Measurements from ENCODE around the gene DSCAML1.

DSCAML1 gene

DNA sequence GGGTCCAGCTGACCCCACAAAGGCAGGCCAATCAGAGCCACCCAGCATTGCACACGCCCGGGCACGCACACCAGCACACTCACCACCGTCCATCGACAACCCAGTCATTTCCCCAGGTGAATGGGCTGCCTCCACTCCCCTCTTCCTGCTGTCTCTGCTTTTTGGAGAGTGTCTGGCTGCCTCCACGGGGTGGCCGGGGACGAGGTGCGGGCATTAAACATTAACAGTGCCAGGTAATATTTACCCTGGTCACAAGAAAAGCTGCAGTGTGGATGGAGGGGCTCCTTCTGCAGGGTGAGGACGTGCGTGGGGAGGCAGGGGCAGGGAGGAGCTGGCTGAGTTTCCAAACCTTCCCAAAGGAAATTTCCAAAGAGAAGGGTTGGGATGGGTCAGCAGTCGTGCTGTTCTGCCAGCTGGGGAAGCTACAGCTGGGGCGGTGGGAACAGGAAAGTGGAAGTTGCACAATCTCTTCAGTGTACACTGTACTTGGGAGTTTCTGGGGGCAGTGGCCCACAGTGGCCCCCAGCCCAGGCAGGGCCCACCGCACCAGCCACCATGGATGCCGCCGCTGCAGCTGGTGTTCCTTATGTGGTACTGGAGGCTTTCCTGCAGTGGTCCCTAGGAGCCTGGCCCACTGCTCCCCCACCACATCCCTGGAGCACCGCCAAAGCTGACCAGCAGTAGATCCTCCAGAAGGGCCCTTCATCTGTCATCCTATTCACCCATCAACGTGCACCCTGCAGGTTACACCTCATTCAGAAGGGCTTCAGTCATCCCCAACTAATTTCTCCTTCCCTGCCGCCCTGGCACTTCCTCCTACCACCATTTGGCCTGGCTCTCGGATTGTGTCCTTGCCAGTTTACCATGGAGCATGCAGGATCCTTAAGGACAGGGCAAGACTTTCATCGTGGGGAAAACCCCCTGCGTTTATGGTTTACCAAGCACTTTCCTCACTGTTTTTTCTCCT, 27.8 kb upstream of the DSCAML1 start, which contains the start of gene FXYD2:
FXYD2 (minus strand) TSS at position 174 of the 967 bp plus-strand sequence; CDS start at position 108, 66 bp downstream.
- no peak for DNase-seq (ENCODE audit: low spot score in 2 of 2)
- H3K9me3 Mint-ChIP-seq = no peaks in the 10 kb centered on the region
- peak within 1 kb of the TSS; percentile 23 for H3K4me3 Mint-ChIP-seq
- ATAC-seq = no peak
- H3K27ac Mint-ChIP-seq = peak within 1 kb of the TSS; percentile 93
- peaks cover 6% of the 10 kb centered on the region for H3K36me3 Mint-ChIP-seq
- peaks cover 76% of the 10 kb centered on the region for H3K4me1 Mint-ChIP-seq

DNA sequence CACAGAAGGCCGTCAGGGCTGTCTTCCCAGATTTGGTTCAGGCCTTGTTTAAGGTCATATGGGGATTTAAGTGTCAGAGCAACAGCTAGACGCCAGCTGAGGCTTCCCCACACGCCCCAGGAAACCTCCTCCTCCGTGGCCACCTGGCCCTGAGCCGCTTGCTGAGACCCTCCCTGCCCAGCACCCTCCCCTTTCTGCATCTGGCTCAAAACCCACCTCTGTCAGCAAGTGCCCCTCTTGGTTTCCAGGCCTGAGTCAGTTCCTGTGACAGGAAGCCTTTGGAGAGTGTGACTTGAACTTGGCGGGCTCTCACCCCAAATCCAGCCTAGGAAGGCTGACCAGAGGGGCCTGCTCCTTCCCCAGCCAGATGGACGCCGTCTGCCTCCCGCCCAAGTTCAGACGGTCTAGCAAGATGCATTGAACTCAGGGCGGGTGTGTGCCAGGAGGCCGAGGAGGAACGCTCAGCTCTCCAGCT, 27.0 kb upstream of the DSCAML1 start:
- ATAC-seq (no peak), DNase-seq (ENCODE audit: low spot score in 2 of 2) (no peak)
- Mint-ChIP-seq H3K36me3 (peaks cover 6% of the 10 kb centered on the region), H3K4me1 (peaks cover 71% of the 10 kb centered on the region), H3K4me3 (peak overlapping the region; percentile 23), H3K9me3 (no peaks in the 10 kb centered on the region), H3K27ac (peak overlapping the region; percentile 93)

DNA sequence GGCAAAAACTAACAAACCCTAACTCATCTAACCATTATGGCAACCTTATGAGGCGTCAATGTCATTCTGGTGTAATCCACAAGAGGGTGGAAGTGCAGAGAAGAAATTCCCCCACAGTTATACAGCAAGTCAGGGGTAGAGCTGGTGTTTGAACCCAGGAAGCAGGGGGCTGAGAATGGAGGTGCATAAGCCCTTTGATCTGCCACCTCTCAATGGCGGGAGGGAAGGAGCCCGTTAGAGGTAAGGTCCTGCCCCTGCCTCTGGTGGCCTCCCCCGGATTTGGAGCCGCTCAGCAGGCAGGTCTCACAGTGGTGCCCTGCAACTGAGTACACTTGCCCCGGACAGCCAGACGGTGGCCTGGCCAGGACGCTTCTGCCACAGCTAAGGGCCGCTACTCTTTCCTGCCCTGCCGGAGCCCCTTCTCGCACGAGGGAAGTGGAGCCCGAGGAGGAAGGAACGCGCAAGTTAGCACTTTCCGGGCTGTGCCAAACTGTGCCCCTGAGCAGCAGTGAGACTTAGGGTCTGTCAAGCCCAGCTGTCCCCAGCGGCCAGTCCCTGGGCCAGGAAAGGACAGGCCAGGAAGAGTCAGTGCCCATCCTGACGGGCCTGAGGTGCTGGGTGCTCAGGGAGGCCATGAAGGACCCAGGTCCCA, 26.4 kb upstream of the DSCAML1 start:
- Mint-ChIP-seq H3K4me1 (peaks cover 71% of the 10 kb centered on the region), H3K27ac (peak overlapping the region; percentile 93), H3K9me3 (no peaks in the 10 kb centered on the region), H3K4me3 (peak overlapping the region; percentile 23), H3K36me3 (peaks cover 10% of the 10 kb centered on the region)
- peak; percentile 14 for ATAC-seq
- DNase-seq (ENCODE audit: low spot score in 2 of 2) = no peak

DNA sequence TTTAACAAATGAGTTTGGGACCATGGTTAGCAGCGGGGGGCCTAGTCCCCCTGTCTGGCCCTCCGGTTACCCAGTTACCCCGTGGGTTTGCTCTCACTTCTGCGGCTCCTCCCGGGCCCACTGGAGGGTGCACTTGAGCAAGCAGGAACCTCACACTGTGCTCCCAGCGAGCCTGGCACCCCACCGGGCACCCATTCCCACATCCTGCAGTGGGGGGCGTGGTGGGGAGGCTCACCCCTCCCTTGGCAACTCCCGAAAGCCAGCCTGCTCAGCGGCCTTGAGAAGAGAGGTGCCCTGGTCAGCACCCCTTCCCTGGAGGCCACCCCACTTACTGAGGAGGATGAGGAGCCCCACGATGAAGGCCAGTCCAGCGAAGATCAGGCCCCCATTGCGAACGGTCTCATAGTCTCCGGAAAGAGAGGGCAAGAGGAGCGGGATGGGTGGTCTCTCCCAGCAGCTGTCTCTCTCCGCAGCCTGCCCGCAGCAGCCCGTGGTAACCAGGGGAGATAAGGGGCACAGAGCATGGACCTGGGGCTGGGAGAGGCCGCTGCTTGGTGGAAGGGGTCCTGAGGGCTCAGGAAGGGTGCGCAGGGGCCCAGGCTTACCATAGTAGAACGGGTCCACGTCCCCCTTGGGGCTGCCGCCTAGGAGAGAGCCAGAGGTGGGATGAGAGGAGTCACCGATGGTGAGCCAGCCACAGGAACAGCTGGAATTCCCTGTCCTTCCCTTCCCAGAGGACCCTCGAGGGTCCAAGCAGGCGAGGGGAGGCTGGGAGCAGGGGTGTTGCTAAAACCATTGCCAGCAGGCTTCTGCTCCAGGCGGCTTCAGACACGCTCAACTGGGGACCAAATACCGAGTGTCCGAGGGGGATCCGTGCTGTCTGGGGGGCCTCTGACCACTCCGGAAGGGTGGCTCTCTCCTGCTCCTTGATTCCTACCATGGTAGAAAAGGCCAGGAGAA, 25.3 kb upstream of the DSCAML1 start:
- Mint-ChIP-seq H3K27ac (peak overlapping the region; percentile 93), H3K9me3 (no peaks in the 10 kb centered on the region), H3K4me3 (no peak overlapping the region), H3K36me3 (peaks cover 14% of the 10 kb centered on the region), H3K4me1 (peaks cover 71% of the 10 kb centered on the region)
- DNase-seq (ENCODE audit: low spot score in 2 of 2) (peak; percentile 53 to 77), ATAC-seq (no peak)

DNA sequence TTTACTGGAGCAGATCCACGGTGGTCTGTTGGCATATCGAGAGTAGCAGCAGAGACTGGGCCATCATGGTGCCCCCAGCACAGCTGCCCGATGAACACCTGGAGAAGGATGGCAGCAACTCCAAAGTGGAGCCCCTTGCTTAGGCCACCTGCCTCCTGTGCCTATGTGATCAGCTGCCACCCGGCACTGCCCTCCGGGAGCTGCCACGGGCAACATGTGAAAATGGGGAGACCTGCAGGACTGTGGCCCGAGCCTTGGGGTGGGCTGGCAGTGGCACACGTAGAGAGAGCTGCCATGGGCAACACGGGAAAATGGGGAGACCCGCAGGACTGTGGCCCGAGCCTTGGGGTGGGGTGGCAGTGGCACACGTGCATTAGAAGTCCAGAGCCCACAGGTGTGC, 24.4 kb upstream of the DSCAML1 start:
- Mint-ChIP-seq H3K36me3 (peaks cover 17% of the 10 kb centered on the region), H3K4me1 (peaks cover 74% of the 10 kb centered on the region), H3K4me3 (no peak overlapping the region), H3K27ac (peak overlapping the region; percentile 45), H3K9me3 (no peaks in the 10 kb centered on the region)
- DNase-seq (ENCODE audit: low spot score in 2 of 2) (no peak), ATAC-seq (no peak)

DNA sequence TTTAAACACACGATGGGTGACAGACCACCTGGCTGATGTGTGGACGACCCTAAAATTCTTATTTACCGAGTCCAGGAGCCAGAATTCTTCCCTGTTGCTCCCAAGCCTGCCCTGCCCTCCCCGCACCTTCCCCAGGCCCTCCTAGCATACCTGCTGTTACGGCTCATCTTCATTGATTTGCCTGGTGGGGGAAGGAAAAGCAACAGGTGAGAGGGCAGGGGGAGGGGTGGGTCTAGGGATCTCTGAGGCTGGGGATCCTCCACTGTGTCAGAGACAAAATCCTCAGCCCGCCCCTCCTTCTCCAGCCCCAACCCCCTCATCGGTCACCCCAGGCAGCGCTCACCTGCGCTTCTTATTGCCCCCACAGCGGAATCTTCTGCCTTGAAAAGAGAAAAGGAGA, 23.5 kb upstream of the DSCAML1 start:
- H3K27ac Mint-ChIP-seq = peak overlapping the region; percentile 99
- H3K4me1 Mint-ChIP-seq = peaks cover 75% of the 10 kb centered on the region
- peaks cover 23% of the 10 kb centered on the region for H3K36me3 Mint-ChIP-seq
- no peak overlapping the region for H3K4me3 Mint-ChIP-seq
- DNase-seq (ENCODE audit: low spot score in 2 of 2) = no peak
- no peaks in the 10 kb centered on the region for H3K9me3 Mint-ChIP-seq
- ATAC-seq = no peak

DNA sequence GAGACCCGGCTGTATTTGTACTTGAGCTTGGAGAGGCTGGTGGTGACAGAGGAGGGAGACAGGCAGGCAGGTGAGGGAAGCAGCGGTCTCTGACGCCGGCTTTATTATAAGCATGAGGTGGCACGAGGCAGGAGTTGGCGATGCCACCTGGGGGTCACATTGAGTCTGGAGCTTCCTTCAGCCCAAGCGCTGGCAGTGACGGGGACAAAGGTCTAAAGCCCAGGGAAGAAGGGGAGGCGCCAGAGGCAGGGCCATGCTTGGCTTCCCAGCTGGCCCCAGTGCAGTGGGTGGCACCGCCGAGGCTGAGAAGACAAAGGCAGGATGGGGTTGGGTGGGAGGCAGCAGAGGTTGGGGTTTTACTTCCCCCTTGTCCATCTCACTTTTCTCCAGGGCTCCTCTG, 23.1 kb upstream of the DSCAML1 start:
- Mint-ChIP-seq H3K9me3 (no peaks in the 10 kb centered on the region), H3K36me3 (peaks cover 27% of the 10 kb centered on the region), H3K4me1 (peaks cover 75% of the 10 kb centered on the region), H3K4me3 (no peak overlapping the region), H3K27ac (peak overlapping the region; percentile 99)
- ATAC-seq = no peak
- no peak for DNase-seq (ENCODE audit: low spot score in 2 of 2)

DNA sequence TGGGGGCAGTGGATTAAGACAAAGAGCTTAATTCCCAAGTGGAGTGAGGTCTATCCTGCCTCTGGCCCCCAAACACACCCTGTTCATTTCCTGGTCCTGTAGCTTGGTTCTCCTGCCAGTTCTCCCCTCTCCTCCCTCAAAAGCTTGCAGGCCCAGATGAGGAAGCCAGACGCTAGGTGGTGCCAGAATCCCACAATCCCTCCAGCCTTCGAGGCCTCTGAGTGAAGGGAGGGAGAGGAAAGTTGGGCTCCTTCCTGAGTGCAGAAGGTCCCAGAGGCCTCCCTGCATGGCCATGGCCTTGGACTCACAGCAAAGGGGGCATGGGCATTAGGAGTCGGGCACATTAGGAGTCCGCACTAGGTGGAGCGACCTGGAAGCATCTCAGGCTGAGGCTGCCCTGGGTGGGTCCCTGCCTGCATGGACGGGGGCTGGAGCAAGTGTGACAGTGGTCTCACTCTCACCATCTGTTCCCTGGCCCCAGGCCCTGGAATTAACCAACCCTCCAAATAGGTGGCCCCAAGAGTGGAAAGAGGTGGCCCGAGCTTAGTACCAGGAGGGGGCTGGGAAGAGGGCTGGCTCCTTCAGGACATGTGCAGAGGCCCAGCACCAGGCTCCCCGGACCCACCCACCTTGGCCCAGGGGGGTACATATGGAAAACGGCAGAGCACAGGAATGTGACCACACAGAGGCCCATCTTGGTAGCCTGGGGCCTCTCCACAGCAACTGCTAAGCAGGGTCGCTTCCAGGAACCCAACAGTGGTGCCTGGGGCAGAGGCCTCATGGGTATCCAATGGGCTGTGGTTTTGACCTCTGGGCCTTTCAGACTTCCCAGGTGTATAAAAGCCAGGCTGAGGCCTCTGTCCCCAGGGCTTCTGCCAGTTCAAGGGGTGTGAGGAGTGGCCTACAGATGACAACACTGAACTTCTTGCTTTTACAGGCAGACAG, 22.4 kb upstream of the DSCAML1 start:
- H3K4me1 Mint-ChIP-seq = peaks cover 75% of the 10 kb centered on the region

DNA sequence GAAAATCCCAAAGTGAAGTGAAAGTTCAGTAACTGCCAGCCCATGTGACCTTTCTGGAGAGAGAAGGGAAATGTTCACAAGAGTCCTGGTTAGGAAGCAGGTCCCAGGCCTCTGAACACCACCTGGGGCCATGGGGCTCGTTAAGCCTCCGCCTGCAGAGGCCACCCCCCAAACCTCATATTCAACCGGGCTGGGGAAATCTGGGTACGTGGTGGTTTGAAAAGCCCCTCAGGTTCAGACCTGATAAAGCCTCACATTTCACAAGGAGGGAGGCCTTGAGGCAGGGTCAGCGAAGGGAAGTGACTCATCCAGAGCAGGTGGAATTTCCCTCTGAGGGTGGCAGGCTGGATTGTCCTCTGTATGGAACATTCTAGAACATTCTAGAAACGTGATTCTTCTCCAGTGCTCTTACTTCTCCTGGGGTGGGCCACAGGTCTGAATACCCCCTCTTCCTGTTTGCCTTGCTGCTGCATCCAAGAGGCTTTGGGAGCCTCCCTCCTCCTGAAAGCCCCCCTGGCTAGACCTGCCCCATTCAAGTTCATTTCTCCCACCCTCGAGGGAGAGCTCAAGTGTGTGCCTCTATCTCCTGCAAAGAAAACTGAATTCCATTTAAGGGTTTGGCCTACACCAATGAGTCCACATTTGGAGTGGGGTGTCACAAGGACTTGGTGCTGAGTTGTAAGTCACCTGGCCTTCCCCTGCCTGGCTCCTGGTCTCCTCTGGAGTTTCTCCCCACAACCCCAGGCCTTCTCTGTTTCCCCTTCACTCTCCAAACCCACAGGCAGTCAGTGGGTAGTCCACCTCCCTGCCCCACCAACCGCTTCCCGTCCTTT, 21.2 kb upstream of the DSCAML1 start:
- Mint-ChIP-seq H3K9me3 (no peaks in the 10 kb centered on the region), H3K36me3 (peaks cover 36% of the 10 kb centered on the region), H3K4me3 (peak overlapping the region; percentile 76), H3K4me1 (peaks cover 75% of the 10 kb centered on the region), H3K27ac (peak overlapping the region; percentile 99)
- DNase-seq (ENCODE audit: low spot score in 2 of 2) = peak; percentile 48 to 85
- peak; percentile 62 for ATAC-seq

More for the DNA sequence above, 22.4 kb upstream of the DSCAML1 start:
- Mint-ChIP-seq H3K36me3 (peaks cover 32% of the 10 kb centered on the region), H3K4me3 (peak overlapping the region; percentile 76), H3K9me3 (no peaks in the 10 kb centered on the region), H3K27ac (peak overlapping the region; percentile 99)
- DNase-seq (ENCODE audit: low spot score in 2 of 2) = no peak
- no peak for ATAC-seq

DNA sequence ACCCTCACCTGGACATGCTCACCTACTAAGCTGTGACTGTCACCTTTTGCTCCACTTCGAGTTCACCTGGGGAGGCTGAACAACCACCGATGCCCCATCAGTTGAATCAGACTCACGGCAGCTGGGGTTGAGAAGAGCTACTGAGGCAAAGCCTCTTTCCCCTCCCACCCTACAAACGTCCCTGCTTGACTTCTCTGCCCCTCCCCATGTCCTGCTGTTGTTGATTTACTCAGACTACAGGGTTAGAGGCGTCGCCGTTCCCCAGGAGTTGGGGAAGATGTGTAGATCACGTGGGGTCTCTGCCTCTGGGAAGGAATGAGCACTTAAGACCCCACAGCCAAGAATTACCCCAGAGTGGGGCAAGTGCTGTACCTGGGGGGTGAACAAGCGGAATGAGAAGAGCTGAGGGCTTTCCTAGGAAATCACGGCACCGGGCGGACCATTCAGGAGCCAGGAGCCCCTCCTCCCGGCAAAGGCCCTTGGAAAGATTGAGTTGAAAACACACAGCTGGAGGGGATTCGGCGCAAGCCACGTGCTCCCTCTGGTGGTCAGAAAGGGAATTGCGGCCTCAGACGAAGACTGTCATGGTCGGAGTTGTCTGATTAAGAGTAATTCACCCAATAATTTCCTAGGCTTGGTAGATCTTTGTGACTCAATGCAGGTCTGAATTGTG, 20.5 kb upstream of the DSCAML1 start:
- peak; percentile 94 to 98 for DNase-seq (ENCODE audit: low spot score in 2 of 2)
- Mint-ChIP-seq H3K36me3 (peaks cover 38% of the 10 kb centered on the region), H3K4me3 (peak overlapping the region; percentile 76), H3K27ac (peak overlapping the region; percentile 99), H3K9me3 (no peaks in the 10 kb centered on the region), H3K4me1 (peaks cover 79% of the 10 kb centered on the region)
- ATAC-seq = peak; percentile 59

DNA sequence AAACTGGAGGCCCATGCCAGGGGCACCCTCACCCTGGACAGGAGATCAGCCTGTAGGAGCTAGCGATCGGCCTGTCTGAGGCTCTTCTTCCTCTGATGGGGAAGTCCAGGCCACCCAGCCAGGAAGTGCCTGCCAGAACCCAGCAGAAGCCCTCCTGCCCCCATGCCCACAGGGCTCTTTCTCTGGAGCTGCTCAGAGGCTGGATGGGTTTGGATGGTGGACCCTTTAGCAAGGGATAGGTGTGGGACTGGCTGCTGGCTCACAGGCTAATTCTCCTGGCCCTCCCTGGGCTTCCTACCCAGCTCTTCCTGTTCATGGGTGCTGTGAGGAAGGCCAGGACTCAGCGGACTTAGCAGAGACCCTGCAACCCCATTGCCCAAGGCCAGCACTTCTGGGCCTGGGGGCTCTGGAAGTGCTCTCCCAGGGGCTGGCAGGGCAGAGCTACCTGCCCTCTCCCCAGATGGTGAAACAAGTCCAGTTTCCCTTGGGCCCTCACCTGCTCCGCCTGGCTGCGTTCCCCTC, 19.9 kb upstream of the DSCAML1 start:
- Mint-ChIP-seq H3K9me3 (no peaks in the 10 kb centered on the region), H3K4me3 (peak overlapping the region; percentile 76), H3K36me3 (peaks cover 38% of the 10 kb centered on the region), H3K4me1 (peaks cover 80% of the 10 kb centered on the region), H3K27ac (peak overlapping the region; percentile 99)
- DNase-seq (ENCODE audit: low spot score in 2 of 2) (no peak), ATAC-seq (no peak)

DNA sequence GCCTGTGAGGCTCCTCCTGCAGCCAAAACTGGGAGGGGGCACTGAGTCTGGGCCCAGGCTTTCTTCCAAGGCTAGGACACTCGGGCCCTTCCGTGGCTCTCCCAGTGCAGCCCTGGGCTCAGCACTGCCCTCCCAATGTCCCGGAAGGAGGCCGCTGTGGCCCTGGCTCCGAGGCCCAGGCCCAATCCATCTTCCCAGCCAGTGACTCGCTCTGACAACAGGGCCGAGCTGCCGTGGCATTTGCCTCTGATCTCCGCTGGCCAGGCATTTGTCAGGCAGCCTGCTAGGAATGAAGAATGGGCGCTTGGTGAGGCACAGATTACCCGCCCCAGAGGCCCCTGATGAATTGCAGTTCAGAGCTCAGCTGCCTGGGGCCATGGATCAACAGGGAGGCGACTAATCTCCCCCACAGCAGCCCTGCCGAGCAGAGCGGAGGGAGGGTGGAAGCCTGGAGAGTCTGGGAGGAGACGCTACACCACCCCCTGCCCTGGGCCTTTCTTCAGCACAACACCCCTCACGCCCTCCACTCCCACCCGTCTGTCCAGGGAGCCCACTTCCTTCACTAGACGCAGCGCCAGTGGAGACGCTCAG, 19.2 kb upstream of the DSCAML1 start:
- Mint-ChIP-seq H3K27ac (peak overlapping the region; percentile 99), H3K36me3 (peaks cover 38% of the 10 kb centered on the region), H3K9me3 (no peaks in the 10 kb centered on the region), H3K4me1 (peaks cover 81% of the 10 kb centered on the region), H3K4me3 (peak overlapping the region; percentile 76)
- DNase-seq (ENCODE audit: low spot score in 2 of 2) = no peak
- no peak for ATAC-seq
